ENCODE results near the gene TFF3.

DNA sequence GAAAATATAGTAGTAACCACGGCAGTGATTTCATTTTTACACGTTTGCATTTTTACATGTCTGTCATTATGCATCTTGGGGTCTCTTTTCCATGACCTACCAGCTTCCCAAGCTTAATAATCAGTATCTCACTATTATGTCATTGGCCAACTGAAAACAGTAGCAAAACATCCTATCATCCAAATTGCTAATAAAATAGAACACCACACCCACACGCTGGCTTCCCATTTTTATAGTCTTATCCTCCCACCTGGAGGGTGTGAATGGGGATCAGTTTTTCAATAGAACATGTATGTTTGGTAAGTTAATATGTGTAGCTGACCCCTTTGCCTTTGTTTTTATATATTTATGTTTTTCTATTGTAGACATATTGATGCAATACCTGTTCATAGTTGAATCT, 11.8 kb downstream of the TFF3 start:
- TF ChIP-seq, protein P1, sequence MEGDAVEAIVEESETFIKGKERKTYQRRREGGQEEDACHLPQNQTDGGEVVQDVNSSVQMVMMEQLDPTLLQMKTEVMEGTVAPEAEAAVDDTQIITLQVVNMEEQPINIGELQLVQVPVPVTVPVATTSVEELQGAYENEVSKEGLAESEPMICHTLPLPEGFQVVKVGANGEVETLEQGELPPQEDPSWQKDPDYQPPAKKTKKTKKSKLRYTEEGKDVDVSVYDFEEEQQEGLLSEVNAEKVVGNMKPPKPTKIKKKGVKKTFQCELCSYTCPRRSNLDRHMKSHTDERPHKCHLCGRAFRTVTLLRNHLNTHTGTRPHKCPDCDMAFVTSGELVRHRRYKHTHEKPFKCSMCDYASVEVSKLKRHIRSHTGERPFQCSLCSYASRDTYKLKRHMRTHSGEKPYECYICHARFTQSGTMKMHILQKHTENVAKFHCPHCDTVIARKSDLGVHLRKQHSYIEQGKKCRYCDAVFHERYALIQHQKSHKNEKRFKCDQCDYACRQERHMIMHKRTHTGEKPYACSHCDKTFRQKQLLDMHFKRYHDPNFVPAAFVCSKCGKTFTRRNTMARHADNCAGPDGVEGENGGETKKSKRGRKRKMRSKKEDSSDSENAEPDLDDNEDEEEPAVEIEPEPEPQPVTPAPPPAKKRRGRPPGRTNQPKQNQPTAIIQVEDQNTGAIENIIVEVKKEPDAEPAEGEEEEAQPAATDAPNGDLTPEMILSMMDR (IDR thresholded peaks at IDR 0.05), result no peak
- TF ChIP-seq POLR2A (IDR thresholded peaks at IDR 0.05), result no peak

Measured in lower leg skin (tissue), 3 donors.